BLaER1 (cell line): ENCODE data around the gene CTDSPL.

Experiments
- H3K27ac ChIP-seq: shearing (Covaris generic); formaldehyde crosslinking; 2 replicates; pipeline ENCODE4 v1.8.1; 2022
- H3K27me3 ChIP-seq: shearing (Covaris generic); formaldehyde crosslinking; 2 replicates; pipeline ENCODE4 v1.8.1; 2022
- H3K36me3 ChIP-seq: shearing (Covaris generic); formaldehyde crosslinking; 2 replicates; pipeline ENCODE4 v1.8.1; 2022
- H3K4me1 ChIP-seq: shearing (Covaris generic); formaldehyde crosslinking; 2 replicates; pipeline ENCODE4 v1.8.1; 2022
- H3K4me2 ChIP-seq: shearing (Covaris generic); formaldehyde crosslinking; 2 replicates; pipeline ENCODE4 v1.8.1; 2022
- H3K4me3 ChIP-seq: shearing (Covaris generic); formaldehyde crosslinking; 2 replicates; pipeline ENCODE4 v1.8.1; 2022
- H3K9ac ChIP-seq: shearing (Covaris generic); formaldehyde crosslinking; 2 replicates; pipeline ENCODE4 v1.8.1; 2022
- H3K9me3 ChIP-seq: shearing (Covaris generic); formaldehyde crosslinking; 2 replicates; pipeline ENCODE4 v1.8.1; 2022
- H4K20me1 ChIP-seq: shearing (Covaris generic); formaldehyde crosslinking; 2 replicates; pipeline ENCODE4 v1.8.1; 2022
- Cebpa-rat ChIP-seq: shearing (Covaris generic); IDR thresholded peaks from 2 replicates; pipeline ENCODE4 v1.8.1; 2022

The CTDSPL gene

DNA sequence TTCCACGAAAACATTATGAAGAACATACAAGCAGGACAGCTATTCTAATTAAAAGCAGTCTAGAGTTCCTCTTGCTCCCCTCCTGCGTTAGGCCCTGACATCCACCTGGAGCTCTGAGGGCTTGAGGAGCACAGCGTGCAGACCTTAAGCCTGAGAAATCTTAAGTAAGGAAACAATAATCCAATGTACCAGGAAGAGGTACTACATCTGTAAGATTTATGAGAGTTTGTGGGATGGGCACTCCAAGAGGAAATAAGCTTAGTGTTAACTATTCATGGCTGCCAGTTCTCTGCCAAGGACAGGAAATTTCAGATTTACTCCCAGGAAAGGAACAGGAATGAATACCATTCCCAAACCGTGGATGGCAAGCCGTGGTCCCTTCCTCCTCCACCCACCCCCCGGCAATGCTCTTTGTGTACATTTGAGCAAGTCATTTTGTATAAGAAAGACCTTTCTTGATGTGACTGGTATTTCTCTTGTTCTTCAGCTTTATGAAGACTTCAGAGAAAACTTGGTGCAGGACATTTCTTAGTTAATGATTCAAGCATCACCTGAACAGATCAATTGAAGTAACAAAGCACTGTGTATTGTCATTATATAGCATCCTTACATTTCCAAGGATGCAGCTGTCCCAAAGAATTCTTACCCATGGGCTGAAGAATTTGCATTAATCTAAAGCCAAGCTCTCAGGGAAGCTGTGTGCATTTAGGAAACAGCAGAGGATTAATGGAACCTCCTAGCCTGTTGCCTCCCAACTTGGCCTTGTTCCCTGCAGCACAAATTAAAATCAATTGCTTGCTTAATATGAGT, 100.1 kb downstream of the CTDSPL start:
- Histone ChIP-seq H3K36me3 (no peaks in the 10 kb centered on the region), H3K27ac (no peak overlapping the region), H3K4me2 (no peak overlapping the region), H4K20me1 (no peaks in the 10 kb centered on the region), H3K9ac (no peak overlapping the region), H3K4me3 (no peak overlapping the region), H3K4me1 (peaks cover 16% of the 10 kb centered on the region), H3K9me3 (no peaks in the 10 kb centered on the region), H3K27me3 (no peaks in the 10 kb centered on the region)
- no peak for TF ChIP-seq Cebpa-rat

DNA sequence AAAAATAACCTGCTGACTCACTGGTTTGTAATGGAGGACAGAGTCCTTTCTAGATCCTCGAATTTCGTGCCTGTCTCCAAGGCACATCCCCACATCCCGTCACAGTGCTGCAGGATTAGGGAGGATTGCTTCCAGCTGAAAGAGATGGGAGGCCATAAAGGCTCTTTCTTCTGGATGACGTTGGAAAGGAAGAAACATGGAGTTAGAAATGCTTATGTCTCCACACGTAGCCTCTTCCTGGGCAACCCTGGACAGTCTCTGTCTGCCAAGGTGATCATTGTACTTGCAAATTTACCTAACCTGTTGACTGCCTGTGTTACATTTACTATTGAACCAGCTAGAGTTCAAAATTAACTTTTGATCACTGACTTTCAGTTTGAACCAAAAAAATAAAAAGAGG, 101.3 kb downstream of the CTDSPL start:
- no peak overlapping the region for H3K27ac ChIP-seq
- no peak overlapping the region for H3K4me3 ChIP-seq
- peaks cover 4% of the 10 kb centered on the region for H3K4me1 ChIP-seq
- H3K9ac ChIP-seq, result no peak overlapping the region
- no peaks in the 10 kb centered on the region for H4K20me1 ChIP-seq
- H3K36me3 ChIP-seq, result no peaks in the 10 kb centered on the region
- no peak overlapping the region for H3K4me2 ChIP-seq
- H3K27me3 ChIP-seq, result no peaks in the 10 kb centered on the region
- no peaks in the 10 kb centered on the region for H3K9me3 ChIP-seq
- TF ChIP-seq Cebpa-rat, result no peak

- H3K27me3 ChIP-seq, result no peaks in the 10 kb centered on the region
- H4K20me1 ChIP-seq, result no peaks in the 10 kb centered on the region
- no peaks in the 10 kb centered on the region for H3K36me3 ChIP-seq
- no peak for TF ChIP-seq Cebpa-rat
- H3K4me2 ChIP-seq, result no peak overlapping the region
- no peaks in the 10 kb centered on the region for H3K9me3 ChIP-seq
- H3K4me1 ChIP-seq, result no peaks in the 10 kb centered on the region
- H3K4me3 ChIP-seq, result no peak overlapping the region
- H3K27ac ChIP-seq, result no peak overlapping the region
- no peak overlapping the region for H3K9ac ChIP-seq
Observed at GRCh38 chr3:37963635-37964034, 102.0 kb downstream of the CTDSPL start.

DNA sequence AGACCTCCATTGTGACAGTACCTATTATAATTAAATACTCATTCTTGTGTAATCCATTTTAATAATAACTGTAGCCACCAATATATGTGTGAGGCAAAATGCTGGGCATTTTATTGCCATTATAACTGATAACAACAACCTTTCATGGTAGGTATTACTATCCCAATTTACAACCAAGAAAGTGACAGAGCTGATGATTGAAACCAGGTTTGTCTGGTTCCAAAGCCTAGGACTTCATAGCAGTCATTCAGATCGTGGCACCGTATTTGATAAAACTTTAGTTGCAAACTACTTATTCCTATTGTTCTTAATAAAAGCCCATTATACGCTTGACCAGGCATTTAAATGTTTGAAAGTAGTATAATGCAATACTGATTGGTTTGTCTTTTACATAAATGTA, 102.5 kb downstream of the CTDSPL start:
- peaks cover 1% of the 10 kb centered on the region; the same call in 1 of the 2 replicates for H3K4me1 ChIP-seq
- H3K4me2 ChIP-seq, result no peak overlapping the region
- H3K9ac ChIP-seq, result no peak overlapping the region
- no peak for TF ChIP-seq Cebpa-rat
- H4K20me1 ChIP-seq, result no peaks in the 10 kb centered on the region
- no peaks in the 10 kb centered on the region for H3K36me3 ChIP-seq
- H3K27me3 ChIP-seq, result no peaks in the 10 kb centered on the region
- no peak overlapping the region for H3K4me3 ChIP-seq
- no peaks in the 10 kb centered on the region for H3K9me3 ChIP-seq
- H3K27ac ChIP-seq, result no peak overlapping the region

DNA sequence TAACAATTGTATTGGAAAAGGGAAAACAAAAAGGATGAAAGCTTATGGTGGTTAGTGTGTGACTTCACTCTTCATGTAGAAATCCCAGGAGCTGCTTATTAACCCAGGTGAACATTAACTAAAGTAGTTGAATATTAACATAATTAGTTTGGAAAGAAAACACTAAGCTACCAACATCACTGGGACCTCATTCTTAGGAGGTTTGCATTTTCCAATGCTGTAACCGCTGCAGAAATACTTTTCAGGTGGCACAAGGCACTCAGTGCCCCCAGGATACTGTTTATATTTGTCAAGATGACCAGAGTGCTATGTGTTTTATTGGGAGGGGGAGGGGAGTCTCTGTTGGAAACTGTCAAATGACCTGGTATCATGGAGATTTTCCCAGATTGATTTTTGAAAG, 103.0 kb downstream of the CTDSPL start:
- no peak for TF ChIP-seq Cebpa-rat
- H3K4me2 ChIP-seq, result no peak overlapping the region
- no peak overlapping the region for H3K9ac ChIP-seq
- no peaks in the 10 kb centered on the region for H4K20me1 ChIP-seq
- no peaks in the 10 kb centered on the region for H3K9me3 ChIP-seq
- no peaks in the 10 kb centered on the region for H3K36me3 ChIP-seq
- H3K4me3 ChIP-seq, result no peak overlapping the region
- peaks cover 7% of the 10 kb centered on the region for H3K4me1 ChIP-seq
- no peaks in the 10 kb centered on the region for H3K27me3 ChIP-seq
- H3K27ac ChIP-seq, result no peak overlapping the region

DNA sequence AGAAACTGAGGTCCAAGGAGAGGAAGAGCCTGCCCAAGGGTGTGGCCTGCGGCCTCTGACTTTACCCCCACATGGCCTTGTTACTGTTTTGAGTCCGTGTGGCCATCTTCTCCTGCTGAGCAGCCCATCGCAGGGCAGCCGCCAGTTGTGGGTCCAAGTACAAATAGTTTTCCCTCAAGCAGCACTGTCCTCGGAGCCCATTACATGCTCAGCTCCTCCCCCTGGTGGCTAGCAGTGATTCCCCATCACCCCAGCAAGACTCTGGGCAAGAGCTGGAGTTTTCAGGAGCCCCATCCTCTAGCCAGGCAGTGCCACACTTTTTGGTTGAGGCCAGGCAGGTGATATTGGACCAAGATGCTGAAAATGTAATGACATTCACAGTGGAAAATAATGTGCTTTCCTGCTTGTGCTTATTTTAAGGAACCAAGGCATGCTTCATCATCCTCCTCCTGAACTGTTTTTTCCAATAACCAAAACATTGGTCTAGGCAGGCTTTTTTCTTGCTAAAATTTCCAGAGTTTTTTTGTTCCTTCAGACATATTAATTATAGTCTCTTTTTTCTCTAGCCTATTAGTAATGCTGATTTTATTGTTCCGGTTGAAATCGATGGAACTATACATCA, 105.7 kb downstream of the CTDSPL start:
- Histone ChIP-seq H4K20me1 (no peaks in the 10 kb centered on the region), H3K27me3 (no peaks in the 10 kb centered on the region), H3K9ac (no peak overlapping the region), H3K9me3 (no peaks in the 10 kb centered on the region), H3K36me3 (no peaks in the 10 kb centered on the region), H3K27ac (no peak overlapping the region), H3K4me2 (no peak overlapping the region), H3K4me1 (peaks cover 9% of the 10 kb centered on the region), H3K4me3 (no peak overlapping the region)
- TF ChIP-seq Cebpa-rat, result no peak

DNA sequence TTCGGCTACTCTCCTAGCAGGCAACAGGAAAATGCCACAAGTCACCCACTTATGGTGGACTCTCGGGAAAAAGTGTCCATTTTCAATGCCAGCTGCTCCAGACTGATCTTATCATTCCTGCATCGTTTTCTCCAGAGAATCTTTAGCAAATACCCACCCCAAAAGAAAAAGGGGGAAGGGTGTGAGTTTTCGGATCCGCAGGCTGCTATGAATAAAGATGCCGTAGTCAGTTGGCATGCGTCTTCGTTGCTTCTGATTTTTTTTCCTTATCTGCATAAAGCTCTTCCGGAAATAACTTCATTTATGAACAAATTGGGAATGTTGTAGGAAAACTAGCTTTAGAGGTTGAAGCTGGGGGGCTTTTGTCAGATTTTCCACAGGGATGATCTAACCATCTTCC, 106.5 kb downstream of the CTDSPL start:
- no peaks in the 10 kb centered on the region for H3K9me3 ChIP-seq
- TF ChIP-seq Cebpa-rat, result no peak
- no peaks in the 10 kb centered on the region for H4K20me1 ChIP-seq
- H3K9ac ChIP-seq, result no peak overlapping the region
- H3K27ac ChIP-seq, result no peak overlapping the region
- no peak overlapping the region for H3K4me3 ChIP-seq
- H3K4me2 ChIP-seq, result no peak overlapping the region
- H3K4me1 ChIP-seq, result peaks cover 9% of the 10 kb centered on the region
- H3K36me3 ChIP-seq, result no peaks in the 10 kb centered on the region
- H3K27me3 ChIP-seq, result no peaks in the 10 kb centered on the region

- Histone ChIP-seq H3K9ac (no peak overlapping the region), H3K27ac (no peak overlapping the region), H3K4me3 (no peak overlapping the region), H3K9me3 (no peaks in the 10 kb centered on the region), H4K20me1 (no peaks in the 10 kb centered on the region), H3K4me1 (peaks cover 9% of the 10 kb centered on the region), H3K27me3 (no peaks in the 10 kb centered on the region), H3K4me2 (peak overlapping the region; percentile 16), H3K36me3 (no peaks in the 10 kb centered on the region)
- no peak for TF ChIP-seq Cebpa-rat
Observed at GRCh38 chr3:37968813-37969595, 107.3 kb downstream of the CTDSPL start.

DNA sequence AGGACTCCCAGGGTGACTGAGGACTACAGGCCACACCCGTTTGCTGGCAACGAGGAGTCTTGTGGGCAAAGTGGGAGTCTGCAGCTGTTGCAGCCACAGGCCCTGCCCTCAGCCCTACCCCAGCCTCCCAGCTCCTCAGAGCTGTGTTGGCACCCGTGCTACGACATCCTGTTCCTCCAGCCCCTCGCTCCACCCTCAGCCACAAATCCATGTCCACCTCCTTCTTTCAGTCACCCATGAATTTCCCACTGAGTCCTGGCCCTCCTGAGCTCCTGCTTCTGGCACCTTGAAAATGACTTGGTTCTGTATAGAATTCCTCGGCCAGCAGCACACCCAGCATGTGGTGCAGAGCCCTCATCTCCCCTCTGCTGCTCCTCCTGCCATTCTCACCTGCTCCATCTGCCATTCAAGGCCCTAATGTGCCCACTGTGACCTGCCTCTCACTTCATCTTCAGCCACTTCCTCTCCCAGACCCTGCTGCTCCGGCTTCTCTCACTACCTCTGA, 108.0 kb downstream of the CTDSPL start:
- no peak overlapping the region for H3K4me3 ChIP-seq
- no peak overlapping the region for H3K27ac ChIP-seq

GRCh38 chr3:37970802-37971201, 109.1 kb downstream of the CTDSPL start:
- Histone ChIP-seq H3K4me3 (no peak overlapping the region), H3K27ac (no peak overlapping the region), H4K20me1 (no peaks in the 10 kb centered on the region), H3K9me3 (no peaks in the 10 kb centered on the region), H3K4me1 (peaks cover 13% of the 10 kb centered on the region), H3K27me3 (no peaks in the 10 kb centered on the region), H3K9ac (no peak overlapping the region), H3K36me3 (peaks cover 3% of the 10 kb centered on the region; the same call in 1 of the 2 replicates), H3K4me2 (no peak overlapping the region)
- no peak for TF ChIP-seq Cebpa-rat

More for the DNA sequence above, 108.0 kb downstream of the CTDSPL start:
- Histone ChIP-seq H4K20me1 (no peaks in the 10 kb centered on the region), H3K9me3 (no peaks in the 10 kb centered on the region), H3K4me1 (peaks cover 9% of the 10 kb centered on the region), H3K36me3 (no peaks in the 10 kb centered on the region), H3K4me2 (peak overlapping the region; percentile 16), H3K27me3 (no peaks in the 10 kb centered on the region), H3K9ac (no peak overlapping the region)
- no peak for TF ChIP-seq Cebpa-rat
